NCI-H1092 (cell line): ENCODE measurements around the gene MCM6.

Experiments
- DNase-seq: peaks from one replicate; lab custom pipeline; 2025; lab: John Stamatoyannopoulos, UW

The MCM6 gene

GRCh38 chr2:135863233-135863632 lies 13.0 kb downstream of the MCM6 start:
- DNase-seq: no peak

DNA sequence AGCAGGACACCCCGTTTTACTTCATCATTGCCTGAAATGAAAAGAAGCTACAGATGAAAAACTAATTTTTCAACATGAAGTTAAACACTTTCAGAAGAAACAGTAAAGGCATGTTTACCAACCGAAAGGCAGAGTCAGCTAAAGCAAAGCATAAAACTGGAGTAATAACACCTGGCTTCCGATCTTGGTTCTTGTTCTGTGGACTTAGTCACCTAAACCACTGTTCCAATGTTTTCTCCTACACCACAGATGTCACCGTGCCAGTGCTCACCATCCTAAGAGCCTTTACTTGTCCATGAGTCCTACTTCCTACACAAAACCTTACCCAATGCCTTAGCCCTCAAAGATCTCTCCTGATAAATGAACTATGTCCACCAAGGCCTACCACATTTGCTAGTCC lies 13.5 kb downstream of the MCM6 start:
- DNase-seq: no peak

DNA sequence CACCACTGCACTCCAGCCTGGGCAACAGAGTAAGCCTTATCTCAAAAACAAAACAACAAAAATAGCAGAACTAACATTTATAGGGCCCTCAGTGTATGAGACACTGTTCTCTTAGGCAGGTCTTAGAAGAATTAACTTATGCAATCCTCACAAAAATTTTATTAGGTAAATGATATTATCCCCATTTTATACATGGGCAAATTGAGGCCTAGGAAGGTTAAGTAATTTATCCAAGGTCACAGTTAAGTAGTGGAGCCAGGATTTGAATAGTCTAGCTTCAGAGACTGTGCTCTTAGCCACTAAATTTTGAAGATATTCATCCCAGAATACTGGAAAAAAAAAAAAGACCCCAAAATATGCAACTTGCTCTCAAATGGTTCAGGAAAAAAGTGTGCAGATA lies 22.8 kb downstream of the MCM6 start:
- no peak for DNase-seq

- DNase-seq: no peak
Observed at GRCh38 chr2:135851858-135852257, 24.4 kb downstream of the MCM6 start.

DNA sequence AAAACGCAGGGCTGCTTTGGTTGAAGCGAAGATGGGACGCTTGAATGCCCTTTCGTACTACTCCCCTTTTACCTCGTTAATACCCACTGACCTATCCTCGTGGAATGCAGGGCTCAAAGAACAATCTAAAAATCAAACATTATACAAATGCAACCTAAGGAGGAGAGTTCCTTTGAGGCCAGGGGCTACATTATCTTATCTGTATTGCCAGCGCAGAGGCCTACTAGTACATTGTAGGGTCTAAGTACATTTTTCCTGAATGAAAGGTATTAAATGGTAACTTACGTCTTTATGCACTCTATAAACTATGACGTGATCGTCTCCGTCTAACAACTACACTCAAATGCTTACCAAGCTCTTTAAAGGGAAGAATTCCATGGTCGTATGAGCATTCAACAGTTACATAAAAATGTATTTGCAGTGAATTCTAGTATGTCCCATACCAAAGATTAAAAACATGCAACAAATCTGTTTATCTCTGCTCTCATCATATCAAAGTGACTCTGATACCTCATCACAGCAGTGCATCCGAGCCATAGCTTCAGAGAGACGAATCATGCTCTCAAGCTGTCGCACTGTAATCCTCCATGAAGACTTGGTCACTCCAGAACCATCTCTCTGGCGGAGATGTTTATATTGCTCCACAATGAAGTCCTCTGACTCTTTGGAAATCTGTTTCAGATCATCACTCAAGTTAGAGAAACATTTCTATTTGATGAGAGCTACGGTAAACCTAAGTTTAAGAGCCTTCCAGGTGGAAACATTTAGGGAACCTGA lies 25.2 kb downstream of the MCM6 start:
- no peak for DNase-seq

GRCh38 chr2:135849087-135849486 lies 27.2 kb downstream of the MCM6 start:
- no peak for DNase-seq

DNA sequence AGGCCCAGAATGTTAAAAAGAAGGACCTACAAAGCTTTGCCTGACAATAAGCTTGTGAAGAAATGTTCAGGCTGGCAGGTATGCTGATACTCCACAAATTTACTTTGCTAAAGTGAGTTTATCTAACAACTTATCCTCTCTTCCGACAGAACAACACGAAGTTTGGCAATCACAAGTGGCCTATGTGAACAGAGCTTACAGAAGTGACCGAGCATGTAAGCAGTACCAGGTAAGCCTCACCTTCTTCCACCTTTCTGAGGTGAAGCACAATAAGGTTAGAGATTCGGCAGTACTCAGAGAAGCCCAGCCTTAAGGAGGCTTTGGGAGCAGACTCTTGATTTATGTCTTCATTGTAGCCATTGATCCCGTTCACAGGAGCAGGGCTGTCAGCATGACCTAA lies 30.2 kb downstream of the MCM6 start:
- DNase-seq: no peak

DNA sequence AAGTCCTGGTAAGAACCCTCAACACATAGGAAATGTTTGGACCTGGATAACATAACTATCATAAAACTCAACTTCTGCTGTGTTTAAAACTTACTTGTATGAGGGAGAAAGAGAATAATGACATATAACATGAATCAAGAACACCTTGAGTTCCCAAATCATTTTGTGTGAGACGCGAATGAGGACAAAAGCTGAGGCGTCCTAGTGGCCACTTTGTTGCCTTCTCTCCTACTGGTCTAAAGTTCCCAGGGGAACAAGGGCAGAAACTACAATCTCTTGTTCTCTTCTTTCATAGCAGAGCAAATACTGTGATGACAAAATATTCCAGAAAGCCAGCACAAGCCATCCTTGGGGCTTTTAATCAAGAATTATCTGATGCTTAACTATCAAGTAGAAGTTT lies 31.0 kb downstream of the MCM6 start:
- no peak for DNase-seq

GRCh38 chr2:135844301-135844895 lies 31.8 kb downstream of the MCM6 start:
- DNase-seq: no peak

GRCh38 chr2:135843671-135844070 lies 32.6 kb downstream of the MCM6 start:
- DNase-seq: no peak

- no peak for DNase-seq
Observed at GRCh38 chr2:135840601-135841000, 35.6 kb downstream of the MCM6 start.

- no peak for DNase-seq
Observed at GRCh38 chr2:135839713-135840112, 36.5 kb downstream of the MCM6 start.

GRCh38 chr2:135838502-135838901 lies 37.7 kb downstream of the MCM6 start:
- no peak for DNase-seq

- no peak for DNase-seq
Observed at GRCh38 chr2:135836596-135837270, 39.5 kb downstream of the MCM6 start, which contains the start of gene LCT. Gene LCT, minus strand, starts transcription at chr2:135837184. Its CDS starts 15 bp downstream, at chr2:135837169.

DNA sequence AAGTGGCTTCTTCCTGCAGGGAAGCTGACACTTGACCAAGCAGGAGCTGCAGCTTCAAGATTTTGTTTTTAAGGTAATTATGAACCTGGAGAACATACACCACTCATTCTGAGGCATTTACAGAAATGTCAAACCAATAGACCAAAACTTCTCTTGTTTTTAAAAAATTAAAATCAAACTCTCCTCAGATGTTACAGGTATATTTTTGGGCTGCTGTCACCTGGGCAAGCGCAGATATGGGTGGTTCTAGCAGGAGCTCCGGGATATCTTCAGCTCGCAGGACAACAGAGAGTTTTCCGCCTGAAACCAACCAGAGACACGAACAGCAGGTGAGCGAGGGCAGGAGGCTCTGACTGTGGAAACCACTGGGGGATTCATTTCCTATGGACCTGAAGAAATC lies 43.4 kb downstream of the MCM6 start:
- DNase-seq: no peak

DNA sequence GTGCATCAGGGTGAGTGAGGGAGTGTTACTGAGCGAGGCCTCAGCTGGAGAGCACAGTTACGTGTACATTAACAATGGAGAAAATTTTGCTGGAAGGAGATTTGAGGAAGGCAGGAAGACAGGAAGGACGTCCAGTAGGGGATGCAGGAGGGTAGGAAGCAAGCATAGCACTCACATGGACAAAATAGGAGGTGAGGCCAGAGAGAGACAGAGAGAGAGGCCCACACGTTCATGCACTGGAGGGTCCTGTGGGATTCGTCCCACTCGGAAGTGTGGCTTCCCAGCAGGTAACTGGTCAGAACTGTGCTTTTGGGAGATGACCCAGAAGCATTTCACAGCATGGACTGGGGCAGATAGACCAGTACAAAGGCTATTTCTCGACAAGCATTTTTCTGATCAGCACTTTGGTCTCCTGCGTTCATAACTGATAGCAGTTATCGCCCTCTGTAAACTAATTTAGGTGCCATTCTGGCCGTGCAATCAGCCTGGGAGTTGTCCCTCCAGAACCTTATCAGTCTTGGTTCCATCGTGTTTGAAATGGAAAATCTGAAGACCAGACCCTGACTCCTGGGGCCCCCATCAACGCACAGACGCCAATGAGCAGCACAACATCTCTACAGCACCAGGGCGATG lies 44.9 kb downstream of the MCM6 start:
- no peak for DNase-seq

- DNase-seq: peak; percentile 67
Observed at GRCh38 chr2:135829378-135830135, 46.7 kb downstream of the MCM6 start.

DNA sequence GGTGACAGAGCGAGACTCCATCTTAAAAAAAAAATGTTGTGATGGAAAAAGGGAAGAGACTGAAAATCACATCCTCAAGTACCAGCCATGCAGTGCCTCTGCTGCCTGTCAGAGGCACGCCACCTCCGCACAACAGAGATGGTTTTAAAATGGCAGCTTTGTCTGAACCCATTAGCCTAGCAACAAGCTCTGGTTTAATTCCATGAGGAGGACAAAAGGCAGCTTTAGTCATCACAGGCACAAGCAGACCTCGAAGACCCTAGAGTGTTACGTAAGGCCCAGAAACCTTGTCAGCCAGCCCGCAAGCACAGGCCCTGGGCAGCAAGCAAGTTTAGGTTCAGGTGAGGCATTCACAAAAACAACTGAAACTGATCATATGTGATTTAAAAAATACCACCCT lies 49.7 kb downstream of the MCM6 start:
- no peak for DNase-seq

DNA sequence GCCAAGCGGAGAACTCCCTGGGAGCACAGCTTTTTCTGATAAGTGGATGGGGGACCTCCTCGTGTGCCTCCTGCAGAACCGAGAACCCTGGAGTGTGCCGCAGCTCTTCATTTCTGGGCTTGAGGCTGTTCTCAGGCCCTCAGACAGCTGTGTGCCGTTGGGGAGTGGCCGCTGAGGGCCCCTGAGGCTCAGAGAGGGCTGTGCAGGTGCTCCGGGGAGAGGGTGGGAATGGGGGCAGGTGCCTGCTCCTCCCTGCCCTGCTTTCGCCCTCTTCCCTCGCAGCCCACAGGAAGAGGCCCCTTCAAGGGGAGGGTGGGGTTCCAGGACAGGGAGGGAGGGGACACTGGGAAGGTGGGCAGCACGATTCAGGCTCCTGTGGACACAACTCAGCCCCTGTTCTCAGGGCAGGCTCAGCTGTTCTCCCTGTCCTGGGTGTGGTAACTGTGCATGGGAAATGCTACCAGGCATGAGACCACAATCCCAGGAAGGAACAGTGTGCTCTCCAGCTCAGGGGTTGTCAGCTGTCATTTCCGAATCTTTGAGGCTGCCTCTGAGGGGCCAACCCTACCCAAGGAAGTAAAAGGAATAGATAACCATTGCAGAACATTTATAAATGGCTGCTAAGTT lies 50.6 kb downstream of the MCM6 start:
- no peak for DNase-seq

DNA sequence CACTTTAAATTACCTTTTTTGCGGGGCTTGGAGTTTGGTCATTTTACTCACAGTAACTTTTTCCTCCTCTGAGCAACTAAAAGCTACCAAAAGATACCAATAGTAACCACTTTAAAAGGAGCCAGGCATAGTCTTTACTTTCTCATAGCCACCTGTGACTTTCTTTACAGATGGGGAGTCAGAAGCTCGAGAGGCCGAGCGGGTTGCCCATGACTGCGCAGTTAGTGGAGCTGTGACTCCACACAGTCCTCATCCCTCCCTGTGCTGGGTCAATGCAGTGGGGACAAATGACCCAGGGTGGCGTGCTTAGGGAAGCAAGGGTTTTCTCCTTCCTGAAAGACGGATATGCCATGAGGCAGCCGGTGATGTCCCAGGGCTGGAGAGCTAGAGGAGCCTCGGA lies 51.1 kb downstream of the MCM6 start:
- no peak for DNase-seq

GRCh38 chr2:135822855-135823254 lies 53.4 kb downstream of the MCM6 start:
- no peak for DNase-seq

DNA sequence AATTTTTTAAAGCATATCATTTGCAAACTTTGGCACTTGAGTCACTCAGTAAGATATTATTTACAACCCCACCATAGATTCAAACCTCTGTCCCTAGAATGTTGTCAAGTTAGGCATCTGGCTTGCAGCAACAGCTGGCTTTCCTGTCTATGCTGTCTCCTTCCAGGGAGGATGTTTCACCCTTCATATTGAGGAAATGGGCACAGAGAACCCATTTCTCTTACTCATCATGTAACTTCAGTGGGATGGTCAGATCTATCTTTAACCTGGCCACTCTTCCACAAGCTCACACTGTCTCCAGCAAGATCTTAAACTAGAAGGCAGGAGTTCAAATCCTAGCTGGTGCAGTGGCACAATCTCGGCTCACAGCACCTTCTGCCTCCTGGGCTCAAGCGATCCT lies 55.1 kb downstream of the MCM6 start:
- no peak for DNase-seq
